Lower leg skin (tissue), 3 donors: Measurements from ENCODE around the gene FTO.

ENCODE experiments used
- POLR2A ChIP-seq, 2 donors: fragments of 450-650 bp; IDR thresholded peaks; one replicate each; pipeline ENCODE4 v1.6.1; 2016 to 2017; ENCODE audit warnings: antibody characterized with exemption in 2 of 2, mild to moderate bottlenecking in 1 of 2, moderate library complexity in 1 of 2
- TF ChIP-seq, protein P1 (sequence below), 3 donors: fragments of 450-650 bp; IDR thresholded peaks; one replicate each; pipeline ENCODE4 v1.5.1; 2016; ENCODE audit warnings: antibody characterized with exemption in 3 of 3, mild to moderate bottlenecking in 3 of 3, moderate library complexity in 2 of 3

DNA sequence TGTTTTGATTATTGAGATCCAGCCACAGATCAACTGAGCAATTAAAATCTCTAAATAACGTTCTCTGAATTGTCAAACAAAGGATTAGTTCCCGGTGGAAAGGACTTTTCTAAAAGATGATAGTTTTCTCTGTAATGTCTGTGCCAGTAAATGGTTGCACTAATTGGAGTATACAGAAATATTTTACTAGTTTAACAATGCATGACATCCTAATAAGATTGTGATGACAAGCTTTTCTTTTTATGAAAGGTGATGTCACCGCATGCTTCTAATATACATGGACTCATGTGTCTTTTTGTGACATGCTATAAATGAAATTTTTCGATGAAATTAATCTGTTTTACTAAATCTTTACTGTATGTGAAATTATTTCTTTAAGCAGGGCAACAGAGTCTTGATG lies 371.5 kb downstream of the FTO start:
- TF ChIP-seq, protein P1, sequence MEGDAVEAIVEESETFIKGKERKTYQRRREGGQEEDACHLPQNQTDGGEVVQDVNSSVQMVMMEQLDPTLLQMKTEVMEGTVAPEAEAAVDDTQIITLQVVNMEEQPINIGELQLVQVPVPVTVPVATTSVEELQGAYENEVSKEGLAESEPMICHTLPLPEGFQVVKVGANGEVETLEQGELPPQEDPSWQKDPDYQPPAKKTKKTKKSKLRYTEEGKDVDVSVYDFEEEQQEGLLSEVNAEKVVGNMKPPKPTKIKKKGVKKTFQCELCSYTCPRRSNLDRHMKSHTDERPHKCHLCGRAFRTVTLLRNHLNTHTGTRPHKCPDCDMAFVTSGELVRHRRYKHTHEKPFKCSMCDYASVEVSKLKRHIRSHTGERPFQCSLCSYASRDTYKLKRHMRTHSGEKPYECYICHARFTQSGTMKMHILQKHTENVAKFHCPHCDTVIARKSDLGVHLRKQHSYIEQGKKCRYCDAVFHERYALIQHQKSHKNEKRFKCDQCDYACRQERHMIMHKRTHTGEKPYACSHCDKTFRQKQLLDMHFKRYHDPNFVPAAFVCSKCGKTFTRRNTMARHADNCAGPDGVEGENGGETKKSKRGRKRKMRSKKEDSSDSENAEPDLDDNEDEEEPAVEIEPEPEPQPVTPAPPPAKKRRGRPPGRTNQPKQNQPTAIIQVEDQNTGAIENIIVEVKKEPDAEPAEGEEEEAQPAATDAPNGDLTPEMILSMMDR (IDR thresholded peaks at IDR 0.05), result no peak
- TF ChIP-seq POLR2A (IDR thresholded peaks at IDR 0.05), result no peak
